H1 (cell line): Measurements from ENCODE around the gene TNFRSF18. TPM values are rescaled to one million over a fixed set of nuclear protein-coding genes. Genes with fewer than 3 reads are reported as not detected.

Experiments used
- CTCF ChIA-PET: fragments of 300-600 bp; sonication (Branson Sonifier 250); formaldehyde crosslinking; loops from one replicate; lab custom pipeline; 2021; ENCODE audit not compliant: partially characterized antibody; lab: Charles Lee
- POLR2A ChIA-PET: fragments of 300-600 bp; sonication (Branson Sonifier 250); formaldehyde crosslinking; loops from one replicate; lab custom pipeline; 2021; ENCODE audit warnings: inconsistent platforms; ENCODE audit not compliant: partially characterized antibody; lab: Charles Lee
- DNase-seq, 2 experiments: peaks; one replicate each; pipeline versions ENCODE4 v3.0.0 to v3.0.0-alpha.2; 2010 to 2022; ENCODE audit warnings: low spot score in 2 of 2, low read depth in 1 of 2, mixed read lengths in 1 of 2
- FAIRE-seq: peaks from 2 replicates; lab custom pipeline; 2011; peaks lifted over from hg19 to GRCh38; lab: Jason Lieb, UNC
- H2AFZ ChIP-seq: 2 replicates; pipeline ENCODE4 v1.8.1; 2012; ENCODE audit warnings: low read length, inconsistent platforms
- H2AK5ac ChIP-seq: 2 replicates; pipeline ENCODE4 v1.6.1; 2013; ENCODE audit warnings: low read depth, low read length
- H2BK120ac ChIP-seq: replicated peaks from 2 replicates; pipeline ENCODE3; 2013; ENCODE audit warnings: low read depth, low read length, inconsistent platforms
- H2BK12ac ChIP-seq: 2 replicates; pipeline ENCODE4 v1.6.1; 2013; ENCODE audit warnings: low read depth, low read length
- H2BK15ac ChIP-seq: 2 replicates; pipeline ENCODE4 v1.6.1; 2013; ENCODE audit warnings: low read length
- H2BK20ac ChIP-seq: 2 replicates; pipeline ENCODE4 v1.6.1; 2013; ENCODE audit warnings: low read length
- H2BK5ac ChIP-seq: 2 replicates; pipeline ENCODE4 v1.6.1; 2013; ENCODE audit warnings: low read depth, low read length
- H3K14ac ChIP-seq: 2 replicates; pipeline ENCODE4 v1.6.1; 2013; ENCODE audit warnings: inconsistent platforms; ENCODE audit not compliant: insufficient read length
- H3K18ac ChIP-seq: 2 replicates; pipeline ENCODE4 v1.6.1; 2013; ENCODE audit warnings: low read length; ENCODE audit errors: extremely low read depth
- H3K23ac ChIP-seq: 2 replicates; pipeline ENCODE4 v1.6.1; 2013; ENCODE audit warnings: inconsistent platforms; ENCODE audit not compliant: insufficient read length
- H3K23me2 ChIP-seq: 2 replicates; pipeline ENCODE4 v1.6.1; 2013; ENCODE audit warnings: low read depth, low read length
- H3K27ac ChIP-seq: 2 replicates; pipeline ENCODE4 v1.6.1; 2011; ENCODE audit warnings: low read depth, low read length, inconsistent platforms
- H3K27me3 ChIP-seq, 4 experiments: replicated peaks in 1 of 4; 1 replicate in 1 of 4; 2 replicates in 3 of 4; pipeline versions ENCODE4 v1.6.1 to v1.8.1; 2011 to 2013; ENCODE audit warnings: low read length in 3 of 4, mild to moderate bottlenecking in 3 of 4, inconsistent platforms in 2 of 4, mixed read lengths in 2 of 4, moderate library complexity in 1 of 4; ENCODE audit not compliant: control insufficient read depth in 3 of 4, insufficient read depth in 3 of 4; ENCODE audit errors: extremely low read depth in 1 of 4
- H3K36me3 ChIP-seq, 4 experiments: 2 replicates each; pipeline versions ENCODE4 v1.6.1 to v1.8.1; 2011 to 2013; ENCODE audit warnings: mild to moderate bottlenecking in 4 of 4, low read length in 3 of 4, moderate library complexity in 2 of 4, control low read depth in 1 of 4, inconsistent platforms in 1 of 4; ENCODE audit not compliant: insufficient read depth in 4 of 4, control insufficient read depth in 2 of 4
- H3K4ac ChIP-seq: replicated peaks from 2 replicates; pipeline ENCODE3; 2013; ENCODE audit warnings: low read length, low read depth, mixed read lengths, inconsistent platforms; ENCODE audit not compliant: insufficient read length
- H3K4me1 ChIP-seq, 4 experiments: replicated peaks in 1 of 4; 1 replicate in 1 of 4; 2 replicates in 3 of 4; pipeline versions ENCODE4 v1.6.1 to v1.8.1; 2011 to 2013; ENCODE audit warnings: low read length in 3 of 4, inconsistent platforms in 2 of 4, mixed read lengths in 1 of 4; ENCODE audit not compliant: insufficient read depth in 4 of 4, control insufficient read depth in 3 of 4
- H3K4me2 ChIP-seq, 2 experiments: 2 replicates each; pipeline versions ENCODE4 v1.6.1 to v1.8.1; 2011 to 2013; ENCODE audit warnings: low read depth in 2 of 2, low read length in 2 of 2, control low read depth in 1 of 2, inconsistent platforms in 1 of 2, mild to moderate bottlenecking in 1 of 2; ENCODE audit not compliant: insufficient read depth in 1 of 2
- H3K4me3 ChIP-seq, 4 experiments: fragments of 200-600, 300-600 bp in 1 of 4; sonication (generic), shearing (Covaris generic), sonication (Bioruptor Twin) in 1 of 4; 2 replicates each; pipeline versions ENCODE4 v1.5.1 to v1.8.1; 2011 to 2016; ENCODE audit warnings: low read length in 4 of 4, low read depth in 3 of 4, control low read depth in 2 of 4, inconsistent platforms in 2 of 4, mild to moderate bottlenecking in 2 of 4, mixed read lengths in 1 of 4, moderate library complexity in 1 of 4; ENCODE audit not compliant: insufficient read depth in 2 of 4; ENCODE audit errors: extremely low read depth in 1 of 4
- H3K56ac ChIP-seq: replicated peaks from 2 replicates; pipeline ENCODE3; 2013; ENCODE audit warnings: low read depth, mild to moderate bottlenecking, mixed read lengths, low read length, inconsistent platforms; ENCODE audit not compliant: insufficient read length
- H3K79me1 ChIP-seq: 2 replicates; pipeline ENCODE4 v1.6.1; 2013; ENCODE audit warnings: low read depth, low read length, control low read depth
- H3K79me2 ChIP-seq, 2 experiments: 2 replicates each; pipeline versions ENCODE4 v1.6.1 to v1.8.1; 2012 to 2013; ENCODE audit warnings: low read length in 2 of 2, mild to moderate bottlenecking in 2 of 2, inconsistent platforms in 1 of 2; ENCODE audit not compliant: insufficient read depth in 2 of 2, control insufficient read depth in 1 of 2
- H3K9ac ChIP-seq, 4 experiments: replicated peaks in 1 of 4; 1 replicate in 1 of 4; 2 replicates in 3 of 4; pipeline versions ENCODE4 v1.6.1 to v1.8.1; 2011 to 2013; ENCODE audit warnings: low read depth in 3 of 4, low read length in 3 of 4, control low read depth in 2 of 4, mild to moderate bottlenecking in 2 of 4, moderate library complexity in 2 of 4, inconsistent platforms in 1 of 4; ENCODE audit errors: extremely low read depth in 1 of 4
- H3K9me3 ChIP-seq, 2 experiments: 2 replicates each; pipeline versions ENCODE4 v1.6.1 to v1.8.1; 2012 to 2013; ENCODE audit warnings: mild to moderate bottlenecking in 2 of 2, moderate library complexity in 2 of 2, control low read depth in 1 of 2, inconsistent platforms in 1 of 2, low read depth in 1 of 2, low read length in 1 of 2, mixed read lengths in 1 of 2; ENCODE audit not compliant: insufficient read depth in 2 of 2
- H4K20me1 ChIP-seq, 2 experiments: replicated peaks in 1 of 2; 2 replicates each; pipeline versions ENCODE3 to v1.8.1; 2011 to 2013; ENCODE audit warnings: inconsistent platforms in 2 of 2, low read length in 2 of 2, mild to moderate bottlenecking in 1 of 2; ENCODE audit not compliant: insufficient read depth in 2 of 2, control insufficient read depth in 1 of 2
- H4K5ac ChIP-seq: 2 replicates; pipeline ENCODE4 v1.6.1; 2013; ENCODE audit warnings: low read length, low read depth, mixed read lengths, inconsistent platforms; ENCODE audit not compliant: insufficient read length
- H4K8ac ChIP-seq: 2 replicates; pipeline ENCODE4 v1.8.0; 2013; ENCODE audit warnings: mild to moderate bottlenecking, moderate library complexity, low read length, inconsistent platforms; ENCODE audit not compliant: insufficient read depth; ENCODE audit errors: extremely low read depth
- H4K91ac ChIP-seq: replicated peaks from 2 replicates; pipeline ENCODE3; 2013; ENCODE audit warnings: low read length, mixed read lengths, inconsistent platforms; ENCODE audit not compliant: insufficient read length
- CBX8 ChIP-seq: fragments of 300-800, 300-1000 bp; sonication (generic); IDR thresholded peaks from 2 replicates; pipeline ENCODE4 v1.7.1; 2016; ENCODE audit warnings: low read depth, low read length, borderline replicate concordance
- GTF2F1 ChIP-seq: IDR thresholded peaks from 2 replicates; pipeline ENCODE4 v1.6.1; 2012; ENCODE audit warnings: low read depth, low read length, improper control_type of control experiment, borderline replicate concordance
- KDM5A ChIP-seq: fragments of 200-600 bp; IDR thresholded peaks from 2 replicates; pipeline ENCODE4 v1.7.1; 2012; ENCODE audit warnings: mild to moderate bottlenecking, low read length, inconsistent platforms, mixed read lengths
- RAD21 ChIP-seq, 2 experiments: IDR thresholded peaks in 1 of 2; conservative IDR thresholded peaks in 1 of 2; 2 replicates each; pipeline ENCODE4 v1.6.1; 2011; ENCODE audit warnings: low read depth in 2 of 2, low read length in 2 of 2, improper control_type of control experiment in 1 of 2, inconsistent platforms in 1 of 2, mild to moderate bottlenecking in 1 of 2, moderate library complexity in 1 of 2
- RXRA ChIP-seq: IDR thresholded peaks from 2 replicates; pipeline ENCODE4 v1.6.1; 2011; ENCODE audit warnings: low read depth, mild to moderate bottlenecking, low read length, moderate library complexity; ENCODE audit not compliant: insufficient read depth
- SP1 ChIP-seq: IDR thresholded peaks from 2 replicates; pipeline ENCODE4 v1.6.1; 2011; ENCODE audit warnings: low read depth, low read length
- SP4 ChIP-seq: IDR thresholded peaks from 2 replicates; pipeline ENCODE4 v1.6.1; 2012; ENCODE audit warnings: low read length, inconsistent platforms
- TCF12 ChIP-seq: IDR thresholded peaks from 2 replicates; pipeline ENCODE4 v1.6.1; 2011; ENCODE audit warnings: low read depth, mild to moderate bottlenecking, low read length
- WGBS, 2 experiments: shearing (Covaris generic) in 1 of 2; methylation state at CpG; one replicate each; pipeline versions ENCODE4 v1.1.6 to v1.1.7; 2013 to 2015; ENCODE audit warnings: low lambda C conversion rate in 2 of 2, mixed read lengths in 2 of 2, inconsistent platforms in 1 of 2, low coverage in 1 of 2, missing lambda C conversion rate in 1 of 2; ENCODE audit not compliant: insufficient replicate concordance in 2 of 2, insufficient coverage in 1 of 2, insufficient read length in 1 of 2; ENCODE audit errors: extremely low coverage in 1 of 2, missing lambda C conversion rate in 1 of 2; 5-methylcytosine and 5-hydroxymethylcytosine counted together
- polyA plus RNA-seq, 7 experiments: library from polyadenylated mRNA; depleted of rRNA in 3 of 7; stranded (reverse) in 5 of 7; unstranded in 2 of 7; fragments of >200 nt in 5 of 7; fragments of 200-250 nt in 2 of 7; gene quantifications; 1 replicate in 5 of 7; 2 replicates in 1 of 7; 4 replicates in 1 of 7; pipeline versions ENCODE4 v1.2.1 to v1.2.3, GENCODE V29; 2011 to 2013; ENCODE audit warnings: missing spikeins in 2 of 7, mixed read lengths in 2 of 7
- total RNA-seq: library from RNA; stranded (reverse); fragmentation: NEBNext Ultra II Directional; extraction: Animal tissue kit (Norgen Biotek cat#: 25700); gene quantifications from 2 replicates; pipeline ENCODE4 v1.2.1, GENCODE V29; 2021

The TNFRSF18 gene
- total and polyA plus RNA-seq, 2 of the 8 experiments (the other 6 are each of a cell fraction or from before 2014, with no cell fraction given), result 1.5 to 2.5 TPM

DNA sequence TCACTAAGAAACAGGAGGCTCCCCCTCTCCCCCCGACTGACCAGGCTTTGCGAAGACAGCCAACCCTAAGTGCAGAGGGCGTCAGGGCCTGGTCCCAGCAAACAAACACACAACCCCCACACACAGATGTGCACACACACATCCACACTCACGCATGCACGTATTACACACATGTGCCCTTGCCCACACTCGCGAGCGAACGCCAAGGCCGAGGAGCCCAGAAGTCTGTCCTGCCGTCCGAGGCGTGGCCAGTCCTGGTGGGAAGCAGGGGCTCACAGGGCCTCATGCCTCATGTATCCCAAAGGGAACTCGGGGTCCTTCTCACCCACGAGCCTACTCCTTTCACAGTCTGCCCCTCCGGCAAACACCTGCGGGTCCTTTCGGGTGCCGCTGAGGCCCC, 23.4 kb upstream of the TNFRSF18 start:
- no peak overlapping the region for H3K56ac ChIP-seq
- no peak overlapping the region for H2AFZ ChIP-seq
- no peak overlapping the region for H2BK5ac ChIP-seq
- no peak overlapping the region for H3K14ac ChIP-seq
- no peak overlapping the region for H3K9ac ChIP-seq
- no peak overlapping the region for H3K27ac ChIP-seq
- H2BK20ac ChIP-seq, result no peak overlapping the region
- H2BK15ac ChIP-seq, result no peak overlapping the region
- DNase-seq (no peak), FAIRE-seq (no peak)
- peaks cover 2 to 22% (median 6%) of the 10 kb centered on the region in 4 experiments; a peak in 6 of 8 replicates for H3K36me3 ChIP-seq
- H2BK12ac ChIP-seq, result no peak overlapping the region
- H3K4me3 ChIP-seq, result no peak overlapping the region
- H3K4me2 ChIP-seq, result peak overlapping the region in 1 of 2 experiments; percentile 88; a peak in 1 of 4 replicates
- peaks cover 0 to 9% of the 10 kb centered on the region in 2 experiments; a peak in 2 of 4 replicates for H3K9me3 ChIP-seq
- no peak overlapping the region for H3K23ac ChIP-seq
- H3K4ac ChIP-seq, result no peak overlapping the region
- CTCF ChIA-PET, result interaction anchor here (0.6 to 1.6 kb wide), 6 partner anchors 17 to 107 kb away, joined by 3 to 5 read pairs (median 3); no protein-coding TSS in a partner anchor
- no peak overlapping the region for H4K8ac ChIP-seq
- peaks cover 0 to 6% (median under 1%) of the 10 kb centered on the region in 4 experiments; a peak in 4 of 7 replicates for H3K4me1 ChIP-seq
- H3K27me3 ChIP-seq, result no peaks in the 10 kb centered on the region; a peak in 1 of 7 replicates
- WGBS, 2 experiments, result 94% methylated on average over 19 of the region's 19 CpGs; no CpG with 5 or more reads in 1 of the 2 experiments
- H4K91ac ChIP-seq, result no peak overlapping the region
- peaks cover 5 to 32% of the 10 kb centered on the region in 2 experiments for H4K20me1 ChIP-seq
- POLR2A ChIA-PET, result interaction anchor here (1.0 kb wide), 1 partner anchor 56 kb away, joined by 3 read pairs; the partner anchor contains the start of gene TTLL10
- no peak overlapping the region for H3K18ac ChIP-seq
- H4K5ac ChIP-seq, result no peak overlapping the region
- peaks cover 6 to 45% of the 10 kb centered on the region in 2 experiments; a peak in 3 of 4 replicates for H3K79me2 ChIP-seq
- no peak overlapping the region for H2AK5ac ChIP-seq
- H3K23me2 ChIP-seq, result peaks cover 7% of the 10 kb centered on the region
- no peak overlapping the region for H2BK120ac ChIP-seq
- H3K79me1 ChIP-seq, result peaks cover 50% of the 10 kb centered on the region
- TF ChIP-seq SP4, result no peak
- no peak for TF ChIP-seq KDM5A
- no peak for TF ChIP-seq CBX8
- TF ChIP-seq RAD21 (IDR thresholded peaks at IDR 0.05 in 1 of 2, conservative IDR thresholded peaks at IDR 0.05 in 1 of 2; ENCODE audit: low read depth in 2 of 2, low read length in 2 of 2), result no peak
- TF ChIP-seq RXRA, result no peak
- TF ChIP-seq GTF2F1, result no peak
- no peak for TF ChIP-seq SP1
- no peak for TF ChIP-seq TCF12
